Lower leg skin (tissue), 4 donors: ENCODE measurements around the gene CHST15. TPM values are rescaled to one million over a fixed set of nuclear protein-coding genes. Genes with fewer than 3 reads are reported as not detected.

Experiments used
- DNase-seq, 2 donors: peaks; one replicate each; pipeline ENCODE4 v3.0.0-alpha.2; 2019; ENCODE audit warnings: low spot score in 2 of 2
- H3K4me3 ChIP-seq: fragments of 200-600 bp; sonication (generic); 2 replicates; pipeline ENCODE4 v1.5.1; 2017; ENCODE audit warnings: mild to moderate bottlenecking, low read depth; ENCODE audit not compliant: poor library complexity, severe bottlenecking
- CTCF ChIP-seq, 3 donors: fragments of 450-650 bp; IDR thresholded peaks; one replicate each; pipeline ENCODE4 v1.5.1; 2016; ENCODE audit warnings: antibody characterized with exemption in 3 of 3, mild to moderate bottlenecking in 3 of 3, moderate library complexity in 2 of 3
- POLR2A ChIP-seq, 2 donors: fragments of 450-650 bp; IDR thresholded peaks; one replicate each; pipeline ENCODE4 v1.6.1; 2016 to 2017; ENCODE audit warnings: antibody characterized with exemption in 2 of 2, mild to moderate bottlenecking in 1 of 2, moderate library complexity in 1 of 2
- WGBS, 2 donors: methylation state at CpG; one replicate each; pipeline ENCODE4 v1.1.5; 2018; 5-methylcytosine and 5-hydroxymethylcytosine counted together
- intact Hi-C: fragments of 100-400 bp; cut with DNase I; formaldehyde crosslinking; loops from one replicate; pipeline ENCODE4 v1.15.0; 2023; ENCODE audit warnings: low total_unique reads
- total RNA-seq, 4 donors: library from RNA; depleted of rRNA; stranded (reverse); fragments of >200 nt; gene quantifications; one replicate each; pipeline ENCODE4 v1.1.0, GENCODE V29; 2016

Gene CHST15
- total RNA-seq, 4 donors from 2014 or later = 17.6 to 29.8 (median 19.4) TPM

DNA sequence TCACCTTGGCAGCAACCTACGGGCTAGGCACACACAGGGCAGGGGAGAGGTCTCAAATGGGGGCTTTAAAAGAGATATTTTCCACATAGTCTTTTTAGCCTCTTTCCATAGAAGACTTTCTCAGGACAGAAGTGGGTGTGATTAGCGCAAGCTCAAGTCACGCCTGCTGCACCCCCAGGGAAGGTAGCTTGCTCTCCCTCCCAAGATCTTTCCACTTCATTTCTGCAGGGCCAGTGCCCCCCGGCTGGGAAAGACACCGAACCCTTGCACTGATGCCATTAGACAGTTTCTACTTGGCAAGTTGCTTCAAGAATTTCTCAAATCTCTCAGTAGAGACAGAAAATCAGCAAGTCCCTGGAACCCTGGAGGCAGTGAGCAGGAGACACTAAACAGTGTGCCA lies 19.4 kb downstream of the CHST15 start:
- intact Hi-C loops = no loop called here
- no peak overlapping the region for H3K4me3 ChIP-seq
- WGBS, 2 donors = 84 to 86% methylated on average over 5 of the region's 5 CpGs
- DNase-seq = no peak
- TF ChIP-seq CTCF (IDR thresholded peaks at IDR 0.05) (no peak), POLR2A (IDR thresholded peaks at IDR 0.05) (no peak)

DNA sequence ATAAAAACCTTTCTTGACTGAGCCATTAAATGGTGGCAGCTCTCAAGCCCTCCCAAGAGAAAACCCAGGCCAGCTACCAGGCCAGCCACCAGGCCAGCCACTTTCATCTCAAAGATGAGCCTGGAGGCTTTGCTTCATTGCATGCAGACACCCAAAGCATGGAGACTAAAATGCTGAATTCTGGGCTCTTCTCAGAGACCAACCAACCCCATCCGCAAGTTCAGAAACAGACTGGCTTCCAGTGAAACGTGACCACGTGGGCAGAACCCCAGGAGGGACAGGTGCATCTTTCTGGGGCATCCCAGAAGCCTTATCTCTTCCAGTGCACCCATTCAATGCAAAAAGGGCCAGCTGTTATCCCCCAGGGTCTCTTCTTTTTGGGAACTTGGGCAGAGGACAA lies 20.9 kb downstream of the CHST15 start:
- TF ChIP-seq CTCF (IDR thresholded peaks at IDR 0.05) (no peak), POLR2A (IDR thresholded peaks at IDR 0.05) (no peak)
- 81 to 93% methylated on average over 3 of the region's 3 CpGs for WGBS, 2 donors
- intact Hi-C loops = no loop called here
- no peak overlapping the region for H3K4me3 ChIP-seq
- DNase-seq = no peak

DNA sequence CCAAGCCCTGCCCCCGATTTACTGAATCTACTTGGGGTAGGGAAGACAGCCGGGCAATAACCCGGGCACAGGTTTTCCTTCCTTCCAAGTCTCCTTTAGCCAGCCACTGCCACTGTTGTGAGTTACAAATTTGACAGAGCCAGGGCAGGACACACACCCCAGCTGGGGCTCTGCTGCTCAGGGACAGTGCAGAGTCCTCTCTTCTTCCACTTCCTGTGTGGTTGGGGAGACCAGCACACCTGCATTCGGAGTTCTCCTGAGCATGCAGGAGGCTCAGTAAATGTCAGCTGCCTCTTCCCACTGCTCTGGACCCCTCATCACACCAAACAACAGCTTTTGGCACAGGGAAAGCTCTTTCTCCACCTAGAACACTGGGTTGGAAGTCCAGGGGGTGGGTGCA lies 21.3 kb downstream of the CHST15 start:
- intact Hi-C loops = no loop called here
- TF ChIP-seq CTCF (IDR thresholded peaks at IDR 0.05) (no peak), POLR2A (IDR thresholded peaks at IDR 0.05) (no peak)
- DNase-seq = no peak
- 75 to 81% methylated on average over 4 of the region's 4 CpGs for WGBS, 2 donors
- H3K4me3 ChIP-seq = no peak overlapping the region

DNA sequence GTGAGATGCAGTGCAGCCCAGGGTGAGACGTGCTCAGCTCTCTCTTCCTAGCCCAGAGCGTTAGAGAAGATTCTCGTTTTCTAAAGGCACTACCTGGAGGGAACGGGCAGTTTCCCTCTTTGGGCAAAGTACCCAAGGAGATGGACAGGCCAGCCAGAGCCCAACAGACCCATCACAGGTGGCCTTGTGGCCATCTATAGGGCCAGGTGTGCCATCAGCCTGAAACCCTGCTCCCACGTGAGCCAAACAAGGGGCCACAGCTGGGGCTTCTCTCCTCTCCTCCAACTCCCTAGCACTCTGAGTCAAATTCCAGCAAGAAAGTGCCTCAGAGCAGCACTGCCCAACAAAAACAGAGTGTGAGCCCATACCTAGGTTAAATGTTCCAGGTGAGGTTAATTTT lies 22.3 kb downstream of the CHST15 start:
- TF ChIP-seq CTCF (IDR thresholded peaks at IDR 0.05) (no peak), POLR2A (IDR thresholded peaks at IDR 0.05) (no peak)
- 84 to 97% methylated on average over 5 of the region's 5 CpGs for WGBS, 2 donors
- H3K4me3 ChIP-seq = no peak overlapping the region
- intact Hi-C loops = no loop called here
- no peak for DNase-seq

DNA sequence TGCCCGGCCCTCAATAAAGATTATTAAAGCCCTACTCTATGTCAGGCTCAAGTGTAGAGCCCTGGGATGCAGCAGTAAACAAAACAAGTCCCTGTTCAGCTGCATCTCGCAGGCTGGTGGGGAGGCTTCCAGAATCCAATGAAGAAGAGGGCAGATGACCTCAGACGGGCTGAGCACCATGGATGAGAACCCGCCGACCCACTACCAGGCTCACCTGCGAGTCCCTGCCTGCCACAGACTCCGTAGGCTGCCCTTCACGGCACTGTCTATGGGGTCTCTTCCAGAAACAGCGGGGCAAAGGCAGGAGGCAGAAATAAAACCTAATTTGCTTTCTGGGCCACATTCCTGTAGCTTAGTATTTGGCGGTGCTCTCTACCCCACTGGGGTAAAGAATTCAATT lies 22.7 kb downstream of the CHST15 start:
- WGBS, 2 donors = 77 to 88% methylated on average over 10 of the region's 10 CpGs
- no peak for TF ChIP-seq CTCF (IDR thresholded peaks at IDR 0.05)
- no peak for TF ChIP-seq POLR2A (IDR thresholded peaks at IDR 0.05)
- DNase-seq = no peak
- intact Hi-C loops = no loop called here
- H3K4me3 ChIP-seq = no peak overlapping the region
